Measurements from ENCODE around the gene MARCHF2.
"Not testable (repeated sequence)": the region's sequence is repeated elsewhere in the genome, so short reads cannot be mapped to it uniquely, and the experiment has no call there.

MARCHF2 gene

GRCh38 chr19:8412783-8413628 is at the start of gene MARCHF2:
Gene MARCHF2, plus strand, starts transcription at chr19:8413305. Its CDS starts 8,536 bp downstream, at chr19:8421841.
- DNase-seq (ENCODE audit: low spot score): peak; percentile 97
- FAIRE-seq: peak; percentile 27

GRCh38 chr19:8363803-8364771 is 49.0 kb upstream of the MARCHF2 start, which contains the start of gene ANGPTL4:
Gene ANGPTL4, plus strand, starts transcription at chr19:8364155. Its CDS starts 167 bp downstream, at chr19:8364322.
- FAIRE-seq: no peak
- no peak for DNase-seq (ENCODE audit: low spot score)

GRCh38 chr19:8366121-8366581 is 47.0 kb upstream of the MARCHF2 start:
- DNase-seq (ENCODE audit: low spot score): no peak
- no peak for FAIRE-seq

GRCh38 chr19:8366961-8367326 is 46.2 kb upstream of the MARCHF2 start:
- FAIRE-seq: no peak
- no peak for DNase-seq (ENCODE audit: low spot score)

- peak; percentile 88 for DNase-seq (ENCODE audit: low spot score)
- no peak for FAIRE-seq
Measured at GRCh38 chr19:8367327-8368001, 45.6 kb upstream of the MARCHF2 start.

GRCh38 chr19:8370176-8371010 is 42.7 kb upstream of the MARCHF2 start:
- DNase-seq (ENCODE audit: low spot score) (no peak), FAIRE-seq (no peak)

- no peak for DNase-seq (ENCODE audit: low spot score)
- no peak for FAIRE-seq
Measured at GRCh38 chr19:8371011-8371804, 41.9 kb upstream of the MARCHF2 start.

GRCh38 chr19:8373867-8374813 is 39.0 kb upstream of the MARCHF2 start:
- FAIRE-seq (no peak), DNase-seq (ENCODE audit: low spot score) (no peak)

- DNase-seq (ENCODE audit: low spot score); FAIRE-seq: not testable (repeated sequence)
Measured at GRCh38 chr19:8375766-8376165, 37.3 kb upstream of the MARCHF2 start.

- not testable (repeated sequence) for FAIRE-seq; DNase-seq (ENCODE audit: low spot score)
Measured at GRCh38 chr19:8376373-8376974, 36.6 kb upstream of the MARCHF2 start.

- FAIRE-seq (no peak), DNase-seq (ENCODE audit: low spot score) (no peak)
Measured at GRCh38 chr19:8377598-8377997, 35.5 kb upstream of the MARCHF2 start.

GRCh38 chr19:8379156-8379891 is 33.8 kb upstream of the MARCHF2 start:
- FAIRE-seq; DNase-seq (ENCODE audit: low spot score): not testable (repeated sequence)

GRCh38 chr19:8384569-8384968 is 28.5 kb upstream of the MARCHF2 start:
- not testable (repeated sequence) for DNase-seq (ENCODE audit: low spot score); FAIRE-seq

GRCh38 chr19:8385103-8385502 is 28.0 kb upstream of the MARCHF2 start:
- not testable (repeated sequence) for FAIRE-seq; DNase-seq (ENCODE audit: low spot score)

- not testable (repeated sequence) for DNase-seq (ENCODE audit: low spot score); FAIRE-seq
Measured at GRCh38 chr19:8385566-8385965, 27.5 kb upstream of the MARCHF2 start.

- not testable (repeated sequence) for DNase-seq (ENCODE audit: low spot score); FAIRE-seq
Measured at GRCh38 chr19:8386419-8386818, 26.7 kb upstream of the MARCHF2 start.

GRCh38 chr19:8386990-8387389 is 26.1 kb upstream of the MARCHF2 start:
- DNase-seq (ENCODE audit: low spot score): no peak
- FAIRE-seq: no peak
